ENCODE data around the gene PARD6B. TPM values are rescaled to one million over a fixed set of nuclear protein-coding genes. Genes with fewer than 3 reads are reported as not detected.
A peak's percentile ranks its signal among the peaks of the same experiment; 100 is the strongest.
"Not testable (repeated sequence)": the region's sequence is repeated elsewhere in the genome, so short reads cannot be mapped to it uniquely, and the experiment has no call there.

The PARD6B gene
- total RNA-seq, 1 donor from 2014 or later, result 0.97 TPM

DNA sequence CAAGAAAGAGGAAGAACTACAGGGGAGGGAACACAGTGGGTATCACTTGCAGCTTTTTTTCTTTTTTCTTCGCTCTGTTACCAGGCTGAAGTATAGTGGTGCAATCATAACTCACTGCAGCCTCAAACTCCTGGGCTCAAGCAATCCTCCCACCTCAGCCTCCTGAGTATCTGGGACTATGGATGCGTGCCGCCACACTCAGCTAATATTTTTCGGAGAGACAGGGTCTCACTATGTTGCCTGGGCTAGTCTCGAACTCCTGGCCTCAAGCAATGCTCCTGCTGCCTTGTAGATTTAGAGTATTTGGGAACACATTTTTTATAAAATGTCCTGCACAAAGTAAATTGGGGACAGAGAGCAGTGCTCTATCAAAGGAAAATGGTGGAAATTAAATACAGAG is 28.3 kb downstream of the PARD6B start:
- Mint-ChIP-seq H3K27ac (ENCODE audit: unreplicated experiment) (no peak overlapping the region), H3K4me3 (ENCODE audit: unreplicated experiment) (no peak overlapping the region), H3K36me3 (ENCODE audit: unreplicated experiment) (no peaks in the 10 kb centered on the region), H3K9me3 (ENCODE audit: unreplicated experiment) (no peaks in the 10 kb centered on the region), H3K4me1 (ENCODE audit: unreplicated experiment) (peaks cover 8% of the 10 kb centered on the region), H3K27me3 (ENCODE audit: unreplicated experiment) (peaks cover 27% of the 10 kb centered on the region)
- DNase-seq (ENCODE audit: extremely low spot score, unreplicated experiment), result peak; percentile 2
- TF ChIP-seq, protein P1, sequence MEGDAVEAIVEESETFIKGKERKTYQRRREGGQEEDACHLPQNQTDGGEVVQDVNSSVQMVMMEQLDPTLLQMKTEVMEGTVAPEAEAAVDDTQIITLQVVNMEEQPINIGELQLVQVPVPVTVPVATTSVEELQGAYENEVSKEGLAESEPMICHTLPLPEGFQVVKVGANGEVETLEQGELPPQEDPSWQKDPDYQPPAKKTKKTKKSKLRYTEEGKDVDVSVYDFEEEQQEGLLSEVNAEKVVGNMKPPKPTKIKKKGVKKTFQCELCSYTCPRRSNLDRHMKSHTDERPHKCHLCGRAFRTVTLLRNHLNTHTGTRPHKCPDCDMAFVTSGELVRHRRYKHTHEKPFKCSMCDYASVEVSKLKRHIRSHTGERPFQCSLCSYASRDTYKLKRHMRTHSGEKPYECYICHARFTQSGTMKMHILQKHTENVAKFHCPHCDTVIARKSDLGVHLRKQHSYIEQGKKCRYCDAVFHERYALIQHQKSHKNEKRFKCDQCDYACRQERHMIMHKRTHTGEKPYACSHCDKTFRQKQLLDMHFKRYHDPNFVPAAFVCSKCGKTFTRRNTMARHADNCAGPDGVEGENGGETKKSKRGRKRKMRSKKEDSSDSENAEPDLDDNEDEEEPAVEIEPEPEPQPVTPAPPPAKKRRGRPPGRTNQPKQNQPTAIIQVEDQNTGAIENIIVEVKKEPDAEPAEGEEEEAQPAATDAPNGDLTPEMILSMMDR (IDR thresholded peaks at IDR 0.05), result no peak

DNA sequence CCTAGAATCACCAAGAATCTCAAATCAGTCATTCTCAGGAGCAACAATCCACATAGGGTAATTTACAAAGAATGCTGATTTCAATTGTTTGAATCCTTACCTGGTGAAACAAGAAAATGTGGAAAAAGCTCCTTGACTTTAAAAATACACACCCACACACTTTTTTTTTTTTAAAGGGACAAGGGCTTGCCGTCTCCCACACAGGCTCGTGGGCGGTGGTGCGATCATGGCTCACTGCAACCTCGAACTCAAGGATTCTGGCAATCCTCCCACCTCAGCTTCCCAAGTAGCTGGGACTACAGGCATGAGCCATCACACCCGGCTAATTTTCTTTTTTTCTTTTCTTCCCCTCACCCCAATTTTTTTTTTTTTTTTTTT is 30.7 kb downstream of the PARD6B start:
- Mint-ChIP-seq H3K4me1 (ENCODE audit: unreplicated experiment) (peaks cover 8% of the 10 kb centered on the region), H3K4me3 (ENCODE audit: unreplicated experiment) (no peak overlapping the region), H3K27ac (ENCODE audit: unreplicated experiment) (no peak overlapping the region), H3K9me3 (ENCODE audit: unreplicated experiment) (no peaks in the 10 kb centered on the region), H3K36me3 (ENCODE audit: unreplicated experiment) (no peaks in the 10 kb centered on the region), H3K27me3 (ENCODE audit: unreplicated experiment) (peaks cover 9% of the 10 kb centered on the region)
- DNase-seq (ENCODE audit: extremely low spot score, unreplicated experiment), result no peak
- TF ChIP-seq, protein P1 (IDR thresholded peaks at IDR 0.05), result no peak

DNA sequence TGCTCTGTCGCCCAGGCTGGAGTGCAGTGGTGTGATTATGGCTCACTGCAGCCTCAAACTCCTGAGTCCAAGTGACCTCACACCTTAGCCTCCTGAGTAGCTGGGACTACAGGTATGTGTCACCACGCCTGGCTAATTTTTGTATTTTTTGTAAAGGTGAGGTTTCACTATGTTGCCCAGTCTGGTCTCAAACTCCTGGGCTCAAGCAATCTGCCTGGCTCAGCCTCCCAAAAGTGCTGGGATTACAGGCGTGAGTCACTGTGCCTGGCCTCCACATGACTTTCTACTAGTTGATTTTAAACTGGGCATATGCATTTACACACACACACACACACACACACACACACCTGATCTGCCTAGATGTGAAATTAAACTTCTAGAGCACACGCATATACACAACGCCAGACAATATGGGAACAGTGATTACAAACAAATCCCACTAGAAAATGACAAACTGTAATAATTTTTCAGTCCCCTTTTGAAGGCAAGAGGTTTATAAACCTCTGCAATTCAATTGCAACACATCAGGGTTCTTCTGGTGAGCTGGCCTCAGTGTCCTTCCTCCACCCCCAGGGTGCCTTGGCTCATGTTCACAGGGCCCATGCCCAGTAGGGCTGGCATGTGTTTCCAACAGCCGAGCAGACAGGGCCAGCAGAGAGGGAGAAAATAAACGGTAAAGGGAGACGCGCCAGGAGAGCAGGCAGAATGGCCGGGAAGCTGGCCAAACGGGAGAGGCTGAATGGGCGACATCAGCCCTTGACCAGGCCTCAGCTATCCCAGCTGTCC is 31.2 kb downstream of the PARD6B start:
- Mint-ChIP-seq H3K4me1 (ENCODE audit: unreplicated experiment) (peaks cover 11% of the 10 kb centered on the region), H3K36me3 (ENCODE audit: unreplicated experiment) (no peaks in the 10 kb centered on the region), H3K27me3 (ENCODE audit: unreplicated experiment) (peaks cover 8% of the 10 kb centered on the region), H3K4me3 (ENCODE audit: unreplicated experiment) (no peak overlapping the region), H3K9me3 (ENCODE audit: unreplicated experiment) (no peaks in the 10 kb centered on the region), H3K27ac (ENCODE audit: unreplicated experiment) (peak overlapping the region; percentile 28)
- DNase-seq (ENCODE audit: extremely low spot score, unreplicated experiment), result peak; percentile 80
- TF ChIP-seq, protein P1 (IDR thresholded peaks at IDR 0.05), result no peak

DNA sequence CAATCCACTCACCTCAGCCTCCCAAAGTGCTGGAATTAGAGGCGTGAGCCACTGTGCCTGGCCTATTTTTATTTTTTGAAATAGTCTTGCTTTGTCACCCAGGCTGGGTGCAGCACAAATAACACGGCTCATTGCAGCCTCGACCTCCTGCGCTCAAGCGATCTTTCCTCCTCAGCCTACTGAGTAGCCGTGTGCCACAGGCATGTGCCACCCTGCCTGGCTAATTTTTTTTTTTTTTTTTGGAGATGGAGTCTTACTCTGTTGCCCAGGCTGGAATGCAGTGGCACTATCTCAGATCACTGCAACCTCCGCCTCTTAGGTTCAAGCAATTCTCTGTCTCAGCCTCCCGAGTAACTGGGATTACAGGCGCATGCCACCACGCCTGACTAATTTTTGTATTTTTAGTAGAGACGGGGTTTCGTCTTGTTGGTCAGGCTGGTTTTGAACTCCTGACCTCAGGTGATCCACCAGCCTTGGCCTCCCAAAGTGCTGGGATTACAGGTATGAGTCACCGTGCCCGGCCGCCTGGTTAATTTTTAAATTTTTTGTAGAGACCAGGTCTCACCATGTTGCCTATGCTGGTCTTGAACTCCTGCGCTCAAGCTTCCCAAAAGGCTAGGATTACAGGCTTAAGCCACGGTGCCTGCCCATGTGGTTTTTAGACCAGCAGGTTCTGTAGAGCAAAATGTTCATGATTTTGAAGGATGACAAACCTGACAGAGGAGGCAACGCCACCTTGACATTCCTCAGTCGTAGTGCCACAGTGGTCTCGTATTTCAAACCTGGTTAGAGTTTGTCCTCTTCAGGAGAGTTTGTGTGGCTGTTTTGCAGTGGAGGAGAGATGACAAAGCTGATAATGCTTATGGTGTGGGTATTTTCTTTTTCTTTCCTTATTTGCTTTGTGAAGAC is 32.4 kb downstream of the PARD6B start:
- not testable (repeated sequence) for H3K27ac Mint-ChIP-seq (ENCODE audit: unreplicated experiment)

DNA sequence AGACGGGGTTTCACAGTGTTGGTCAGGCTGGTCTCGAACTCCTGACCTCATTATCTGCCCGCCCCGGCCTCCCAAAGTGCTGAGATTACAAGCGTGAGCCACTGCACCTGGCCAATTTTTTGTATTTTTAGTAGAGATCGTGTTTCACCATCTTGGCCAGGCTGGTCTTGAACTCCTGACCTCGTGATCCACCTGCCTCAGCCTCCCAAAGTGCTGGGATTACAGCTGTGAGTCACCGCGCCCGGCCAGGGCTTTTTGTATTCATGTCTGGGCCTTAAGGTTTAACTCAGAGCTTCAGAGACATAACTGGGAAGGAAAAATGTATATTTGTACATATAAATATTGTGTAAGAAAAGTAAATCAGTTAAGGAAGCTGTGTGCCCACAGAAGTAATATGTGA is 33.9 kb downstream of the PARD6B start:
- not testable (repeated sequence) for H3K9me3 Mint-ChIP-seq (ENCODE audit: unreplicated experiment)

More for the DNA sequence above, 32.4 kb downstream of the PARD6B start:
- peaks cover 11% of the 10 kb centered on the region for H3K4me1 Mint-ChIP-seq (ENCODE audit: unreplicated experiment)
- DNase-seq (ENCODE audit: extremely low spot score, unreplicated experiment), result peak; percentile 60
- H3K9me3 Mint-ChIP-seq (ENCODE audit: unreplicated experiment); H3K4me3 Mint-ChIP-seq (ENCODE audit: unreplicated experiment); H3K36me3 Mint-ChIP-seq (ENCODE audit: unreplicated experiment); H3K27me3 Mint-ChIP-seq (ENCODE audit: unreplicated experiment): not testable (repeated sequence)

DNA sequence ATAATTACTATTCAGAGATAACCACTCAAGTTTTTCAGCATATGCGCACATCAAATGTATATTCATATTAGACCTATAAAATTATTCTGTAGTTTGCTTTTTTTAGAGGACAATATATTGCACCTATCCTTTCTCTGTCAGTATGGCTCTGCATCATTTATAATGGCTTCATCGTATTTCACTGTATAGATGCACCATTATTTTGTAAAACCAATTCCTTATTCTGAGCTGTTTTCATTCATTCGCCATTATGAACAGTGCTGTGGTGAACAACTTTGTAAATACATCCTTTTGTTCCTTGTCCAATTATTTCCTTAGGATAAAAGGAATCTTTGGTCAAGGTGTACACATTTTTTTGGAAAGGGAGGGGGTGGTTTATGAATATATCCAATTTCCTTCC is 34.3 kb downstream of the PARD6B start:
- Mint-ChIP-seq H3K27me3 (ENCODE audit: unreplicated experiment) (peaks cover 5% of the 10 kb centered on the region), H3K4me1 (ENCODE audit: unreplicated experiment) (peaks cover 11% of the 10 kb centered on the region), H3K4me3 (ENCODE audit: unreplicated experiment) (no peak overlapping the region), H3K27ac (ENCODE audit: unreplicated experiment) (no peak overlapping the region), H3K36me3 (ENCODE audit: unreplicated experiment) (no peaks in the 10 kb centered on the region), H3K9me3 (ENCODE audit: unreplicated experiment) (no peaks in the 10 kb centered on the region)
- DNase-seq (ENCODE audit: extremely low spot score, unreplicated experiment), result no peak
- TF ChIP-seq, protein P1 (IDR thresholded peaks at IDR 0.05), result no peak

More for the DNA sequence above, 33.9 kb downstream of the PARD6B start:
- H3K4me1 Mint-ChIP-seq (ENCODE audit: unreplicated experiment), result peaks cover 11% of the 10 kb centered on the region
- not testable (repeated sequence) for H3K36me3 Mint-ChIP-seq (ENCODE audit: unreplicated experiment); H3K27me3 Mint-ChIP-seq (ENCODE audit: unreplicated experiment); H3K4me3 Mint-ChIP-seq (ENCODE audit: unreplicated experiment); H3K27ac Mint-ChIP-seq (ENCODE audit: unreplicated experiment)
- DNase-seq (ENCODE audit: extremely low spot score, unreplicated experiment), result peak; percentile 38

DNA sequence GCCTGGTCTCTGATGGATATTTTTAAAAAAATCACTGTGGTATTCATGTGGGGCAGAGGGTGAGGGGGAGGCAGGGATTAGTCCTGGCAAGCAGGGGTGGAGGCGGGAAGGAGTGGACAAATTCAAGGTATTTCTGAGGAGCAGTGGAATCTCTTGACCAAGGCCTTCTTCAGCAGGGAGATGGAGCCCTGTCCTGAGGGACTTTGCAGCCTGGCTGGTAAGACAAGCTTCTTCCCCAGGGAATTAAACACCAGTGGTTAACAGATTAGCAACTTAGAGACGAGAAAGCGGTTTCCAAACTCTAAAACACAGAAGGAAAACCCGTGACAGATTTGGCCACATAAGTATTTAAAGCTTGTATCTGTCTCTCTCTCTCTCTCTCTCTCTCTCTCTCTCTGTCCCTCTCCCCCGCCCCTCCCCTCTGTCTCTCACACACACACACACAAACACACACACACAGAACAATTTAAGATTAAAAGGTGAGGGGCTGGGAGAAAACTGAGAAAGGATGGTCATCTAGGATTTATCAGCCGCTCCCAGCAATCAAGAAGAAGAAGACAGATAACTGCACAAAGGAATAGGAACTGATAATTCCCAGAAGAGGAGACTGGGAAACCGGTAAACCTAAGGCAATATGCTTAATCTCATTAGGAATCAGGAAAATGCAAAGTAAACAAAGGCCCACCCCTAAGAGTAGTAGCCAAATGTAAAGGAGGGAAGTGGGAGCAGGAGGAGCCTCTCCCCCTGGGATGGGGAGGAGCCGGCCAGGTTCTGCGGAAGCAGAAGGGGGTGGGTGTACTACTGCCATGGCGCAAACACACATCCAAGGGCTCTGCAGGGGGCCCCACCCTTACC is 35.8 kb downstream of the PARD6B start:
- H3K9me3 Mint-ChIP-seq (ENCODE audit: unreplicated experiment); H3K27me3 Mint-ChIP-seq (ENCODE audit: unreplicated experiment); H3K36me3 Mint-ChIP-seq (ENCODE audit: unreplicated experiment); DNase-seq (ENCODE audit: extremely low spot score, unreplicated experiment); H3K27ac Mint-ChIP-seq (ENCODE audit: unreplicated experiment); H3K4me1 Mint-ChIP-seq (ENCODE audit: unreplicated experiment); H3K4me3 Mint-ChIP-seq (ENCODE audit: unreplicated experiment): not testable (repeated sequence)

All from osteocyte (in vitro differentiated cells).